ENCODE data around the gene BCL2L1.

Gene BCL2L1

DNA sequence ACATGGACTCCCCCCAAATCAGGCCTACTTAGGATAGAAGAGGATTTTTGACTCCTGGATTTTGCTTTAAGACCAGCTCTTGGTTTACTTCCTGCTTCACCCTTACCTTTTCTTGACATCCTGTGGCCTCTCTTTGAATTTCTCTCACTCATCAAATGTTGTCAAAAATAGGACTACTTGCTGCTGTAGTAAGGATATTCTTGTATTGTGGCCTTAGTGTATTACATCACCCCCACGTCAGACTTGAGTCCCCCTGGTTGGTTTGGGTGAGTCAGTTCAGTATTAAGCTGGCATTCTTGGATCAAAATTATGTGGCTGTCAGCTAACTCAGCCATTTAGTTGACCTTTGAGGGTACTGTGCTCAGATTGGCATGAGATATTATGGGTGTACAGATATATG lies 17.5 kb upstream of the BCL2L1 start:
- H3K27me3 ChIP-seq = no peaks in the 10 kb centered on the region
- TF ChIP-seq CTCF (IDR thresholded peaks at IDR 0.05) = no peak
- peaks cover 36 to 37% of the 10 kb centered on the region in 2 experiments for H3K4me1 ChIP-seq (ENCODE audit: control insufficient read depth in 1 of 2, insufficient read depth in 1 of 2, low read depth in 1 of 2, low read length in 1 of 2)
- peak overlapping the region; percentile 62 for H3K27ac ChIP-seq
- no peak overlapping the region for H3K4me3 ChIP-seq (ENCODE audit: low read depth in 1 of 2, low read length in 1 of 2)
- no peaks in the 10 kb centered on the region for H3K36me3 ChIP-seq
- no peaks in the 10 kb centered on the region for H3K9me3 ChIP-seq

DNA sequence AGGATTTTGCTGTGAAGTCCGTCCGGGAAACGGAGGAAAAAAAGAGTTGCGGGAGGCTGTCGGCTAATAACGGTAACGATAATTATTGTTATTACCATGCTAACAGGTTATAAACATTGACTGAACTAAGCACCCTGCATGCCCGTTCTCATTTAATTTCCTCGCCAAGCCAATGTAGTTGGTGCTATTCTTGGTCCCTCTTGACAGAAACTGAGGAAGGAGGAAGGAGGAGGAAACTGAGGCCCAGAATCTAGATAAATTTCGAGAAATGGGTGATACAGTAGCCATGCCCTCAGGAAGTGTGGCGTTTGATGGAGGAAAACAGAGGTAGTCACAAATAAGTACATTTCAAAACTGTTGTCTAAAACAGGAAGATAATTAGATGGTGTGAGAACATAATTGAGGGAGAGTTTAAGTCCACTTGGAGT lies 16.9 kb upstream of the BCL2L1 start:
- peaks cover 36 to 37% of the 10 kb centered on the region in 2 experiments for H3K4me1 ChIP-seq (ENCODE audit: control insufficient read depth in 1 of 2, insufficient read depth in 1 of 2, low read depth in 1 of 2, low read length in 1 of 2)
- H3K9me3 ChIP-seq = no peaks in the 10 kb centered on the region
- peak overlapping the region; percentile 62 for H3K27ac ChIP-seq
- TF ChIP-seq CTCF (IDR thresholded peaks at IDR 0.05) = no peak
- H3K36me3 ChIP-seq = no peaks in the 10 kb centered on the region
- peak overlapping the region; percentile 88 to 89 for H3K4me3 ChIP-seq (ENCODE audit: low read depth in 1 of 2, low read length in 1 of 2)
- no peaks in the 10 kb centered on the region for H3K27me3 ChIP-seq

GRCh38 chr20:31738729-31739549 lies 16.3 kb upstream of the BCL2L1 start, which contains the start of gene TPX2:
Gene TPX2, plus strand, starts transcription at chr20:31739290. Its CDS starts 18,187 bp downstream, at chr20:31757477.
- H3K27me3 ChIP-seq = no peaks in the 10 kb centered on the region
- no peaks in the 10 kb centered on the region for H3K9me3 ChIP-seq
- no peaks in the 10 kb centered on the region for H3K36me3 ChIP-seq
- peak within 1 kb of the TSS; percentile 62 for H3K27ac ChIP-seq
- peak; percentile 32 for TF ChIP-seq CTCF (IDR thresholded peaks at IDR 0.05)
- peaks cover 36 to 37% of the 10 kb centered on the region in 2 experiments for H3K4me1 ChIP-seq (ENCODE audit: control insufficient read depth in 1 of 2, insufficient read depth in 1 of 2, low read depth in 1 of 2, low read length in 1 of 2)
- peak within 1 kb of the TSS; percentile 88 to 89 for H3K4me3 ChIP-seq (ENCODE audit: low read depth in 1 of 2, low read length in 1 of 2)

GRCh38 chr20:31731321-31731717 lies 8.7 kb upstream of the BCL2L1 start:
- no peaks in the 10 kb centered on the region for H3K36me3 ChIP-seq
- H3K4me1 ChIP-seq (ENCODE audit: control insufficient read depth in 1 of 2, insufficient read depth in 1 of 2, low read depth in 1 of 2, low read length in 1 of 2) = peaks cover 24 to 32% of the 10 kb centered on the region in 2 experiments
- no peaks in the 10 kb centered on the region for H3K9me3 ChIP-seq
- no peak for TF ChIP-seq CTCF (IDR thresholded peaks at IDR 0.05)
- no peak overlapping the region for H3K27ac ChIP-seq
- no peak overlapping the region for H3K4me3 ChIP-seq (ENCODE audit: low read depth in 1 of 2, low read length in 1 of 2)
- H3K27me3 ChIP-seq = no peaks in the 10 kb centered on the region

GRCh38 chr20:31723319-31724078 lies 831 bp upstream of the BCL2L1 start:
- Histone ChIP-seq H3K27ac (peak overlapping the region; percentile 96), H3K9me3 (no peaks in the 10 kb centered on the region), H3K36me3 (peaks cover 10% of the 10 kb centered on the region), H3K27me3 (no peaks in the 10 kb centered on the region), H3K4me1 (ENCODE audit: control insufficient read depth in 1 of 2, insufficient read depth in 1 of 2, low read depth in 1 of 2, low read length in 1 of 2) (peaks cover 72 to 74% of the 10 kb centered on the region in 2 experiments), H3K4me3 (ENCODE audit: low read depth in 1 of 2, low read length in 1 of 2) (peak overlapping the region; percentile 83 to 100)
- peak; percentile 95 for TF ChIP-seq CTCF (IDR thresholded peaks at IDR 0.05)

Data from neutrophil (primary cell).